CD14-positive monocyte (primary cell): ENCODE measurements around the gene GPR3. TPM values are rescaled to one million over a fixed set of nuclear protein-coding genes. Genes with fewer than 3 reads are reported as not detected.
A peak's percentile ranks its signal among the peaks of the same experiment; 100 is the strongest.

ENCODE experiments used
- DNase-seq, 3 donors: peaks; one replicate each; pipeline ENCODE4 v3.0.0-alpha.2; 2011 to 2022
- H2AFZ ChIP-seq: 2 replicates; pipeline ENCODE4 v1.6.0; 2012; ENCODE audit warnings: mild to moderate bottlenecking, low read depth, low read length, inconsistent platforms; ENCODE audit not compliant: insufficient read depth, poor library complexity, severe bottlenecking
- H3K27ac ChIP-seq, 2 donors: 1 replicate in 1 of 2; 2 replicates in 1 of 2; pipeline ENCODE4 v1.5.1; 2012 to 2013; ENCODE audit warnings: low read length in 2 of 2, control low read depth in 1 of 2, inconsistent platforms in 1 of 2, low read depth in 1 of 2, mild to moderate bottlenecking in 1 of 2
- H3K27me3 ChIP-seq, 2 donors: one replicate each; pipeline versions ENCODE4 v1.6.0 to v1.6.1; 2011 to 2013; ENCODE audit warnings: low read length in 2 of 2; ENCODE audit not compliant: control insufficient read depth in 2 of 2, insufficient read depth in 2 of 2
- H3K36me3 ChIP-seq, 2 donors: replicated peaks in 1 of 2; 1 replicate in 1 of 2; 2 replicates in 1 of 2; pipeline versions ENCODE4 v1.5.1 to v1.6.1; 2012 to 2013; ENCODE audit warnings: low read length in 2 of 2, control low read depth in 1 of 2, inconsistent platforms in 1 of 2, mild to moderate bottlenecking in 1 of 2; ENCODE audit not compliant: insufficient read depth in 2 of 2, control insufficient read depth in 1 of 2
- H3K4me1 ChIP-seq, 2 donors: 1 replicate in 1 of 2; 2 replicates in 1 of 2; pipeline versions ENCODE4 v1.5.1 to v1.6.1; 2012 to 2013; ENCODE audit warnings: low read length in 2 of 2, control low read depth in 1 of 2, inconsistent platforms in 1 of 2, mild to moderate bottlenecking in 1 of 2, moderate library complexity in 1 of 2; ENCODE audit not compliant: insufficient read depth in 2 of 2, control insufficient read depth in 1 of 2
- H3K4me2 ChIP-seq: replicated peaks from 2 replicates; pipeline ENCODE3; 2012; ENCODE audit warnings: low read length, moderate library complexity, mild to moderate bottlenecking; ENCODE audit not compliant: poor library complexity, severe bottlenecking; ENCODE audit errors: extremely low read depth
- H3K4me3 ChIP-seq, 3 experiments: fragments of 200-600 bp in 1 of 3; sonication (generic) in 1 of 3; replicated peaks in 1 of 3; 1 replicate in 2 of 3; 2 replicates in 1 of 3; pipeline ENCODE4 v1.5.1; 2011 to 2013; ENCODE audit warnings: low read length in 3 of 3, mild to moderate bottlenecking in 3 of 3, control low read depth in 2 of 3, low read depth in 2 of 3, inconsistent platforms in 1 of 3, moderate library complexity in 1 of 3
- H3K79me2 ChIP-seq: 2 replicates; pipeline ENCODE4 v1.6.0; 2012; ENCODE audit warnings: mild to moderate bottlenecking, control low read depth, inconsistent platforms, low read length, moderate library complexity; ENCODE audit not compliant: insufficient read depth
- H3K9ac ChIP-seq: 2 replicates; pipeline ENCODE4 v1.6.0; 2017; ENCODE audit warnings: low read length, mild to moderate bottlenecking; ENCODE audit not compliant: insufficient read depth, poor library complexity, severe bottlenecking
- H3K9me3 ChIP-seq, 2 donors: replicated peaks in 1 of 2; 1 replicate in 1 of 2; 2 replicates in 1 of 2; pipeline versions ENCODE4 v1.5.1 to v1.6.1; 2012 to 2013; ENCODE audit warnings: low read length in 2 of 2, control low read depth in 1 of 2; ENCODE audit not compliant: control insufficient read depth in 1 of 2, insufficient read depth in 1 of 2
- H4K20me1 ChIP-seq: 2 replicates; pipeline ENCODE4 v1.6.0; 2012; ENCODE audit warnings: mild to moderate bottlenecking, low read length, control low read depth, moderate library complexity; ENCODE audit not compliant: insufficient read depth
- H3K27ac Mint-ChIP-seq, 7 donors: one replicate each; pipeline ENCODE4 v1.8.0; 2020; ENCODE audit warnings: mild to moderate bottlenecking in 7 of 7, mixed read lengths in 7 of 7, moderate library complexity in 6 of 7, inconsistent platforms in 2 of 7
- H3K27me3 Mint-ChIP-seq, 3 donors: one replicate each; pipeline ENCODE4 v1.8.0; 2021 to 2022; ENCODE audit warnings: low read depth in 3 of 3, mild to moderate bottlenecking in 3 of 3, mixed read lengths in 3 of 3, moderate library complexity in 3 of 3, inconsistent platforms in 1 of 3
- H3K36me3 Mint-ChIP-seq, 2 donors: one replicate each; pipeline ENCODE4 v1.8.0; 2020; ENCODE audit warnings: mixed read lengths in 2 of 2, inconsistent platforms in 1 of 2, mild to moderate bottlenecking in 1 of 2
- H3K4me1 Mint-ChIP-seq: one replicate; pipeline ENCODE4 v1.8.0; 2020; ENCODE audit warnings: mild to moderate bottlenecking, mixed read lengths
- H3K4me3 Mint-ChIP-seq, 2 donors: one replicate each; pipeline ENCODE4 v1.8.0; 2020; ENCODE audit warnings: mild to moderate bottlenecking in 2 of 2, mixed read lengths in 2 of 2, moderate library complexity in 1 of 2
- H3K9me3 Mint-ChIP-seq, 7 donors: one replicate each; pipeline ENCODE4 v1.8.0; 2020 to 2022; ENCODE audit warnings: mixed read lengths in 7 of 7, mild to moderate bottlenecking in 6 of 7, moderate library complexity in 6 of 7, inconsistent platforms in 2 of 7
- WGBS: methylation state at CpG from one replicate; pipeline ENCODE4 v1.1.5; 2013; ENCODE audit warnings: missing lambda C conversion rate; ENCODE audit not compliant: insufficient coverage; 5-methylcytosine and 5-hydroxymethylcytosine counted together
- intact Hi-C, 2 donors: fragments of 100-400 bp; cut with micrococcal nuclease; formaldehyde crosslinking; loops; one replicate each; pipeline versions ENCODE4 v1.15.0 to v1.15.1; 2023
- polyA plus RNA-seq, 3 donors: library from polyadenylated mRNA; depleted of rRNA in 1 of 3; unstranded in 2 of 3; stranded (reverse) in 1 of 3; fragments of 300-500 nt in 2 of 3; fragments of >200 nt in 1 of 3; fragmentation: Illumina TruSeq in 2 of 3; gene quantifications; 1 replicate in 2 of 3; 2 replicates in 1 of 3; pipeline ENCODE4 v1.2.3, GENCODE V29; 2012 to 2021
- TF ChIP-seq, protein P1 (sequence below): fragments of 200-600 bp; IDR thresholded peaks from one replicate; pipeline ENCODE4 v1.8.0; 2022; ENCODE audit warnings: antibody characterized with exemption, mild to moderate bottlenecking

GPR3 gene
- polyA plus RNA-seq, 3 donors, result 0.26 to 2.7 TPM; not detected in 1

DNA sequence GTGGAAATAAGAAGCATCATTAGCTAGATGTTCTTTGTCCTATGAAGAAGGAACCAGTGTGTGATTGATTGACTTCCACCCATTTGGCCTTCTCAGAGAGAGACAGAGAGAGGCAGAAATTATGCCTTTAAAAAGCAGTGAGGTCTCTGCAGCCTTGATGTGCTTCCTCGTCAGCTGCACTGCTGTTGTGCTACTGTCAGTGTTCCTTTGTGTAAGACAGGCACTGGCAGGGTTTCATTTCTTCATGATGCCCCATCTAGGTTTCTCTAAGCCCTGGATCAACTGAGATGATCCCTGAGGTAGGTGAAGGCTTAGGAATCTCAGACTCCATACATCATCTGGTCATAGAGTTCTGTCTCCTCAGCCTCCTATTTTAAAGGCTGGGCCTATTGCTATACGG is 34.9 kb downstream of the GPR3 start:
- no CpG with 5 or more reads among the region's 2 CpGs for WGBS
- peaks cover 56% of the 10 kb centered on the region for H4K20me1 ChIP-seq
- peaks cover 37 to 47% of the 10 kb centered on the region in 2 donors for H3K36me3 Mint-ChIP-seq
- peaks cover 100% of the 10 kb centered on the region for H3K79me2 ChIP-seq
- H3K27ac ChIP-seq, result peak overlapping the region; percentile 35 to 85
- no peaks in the 10 kb centered on the region for H3K27me3 ChIP-seq
- peaks cover 77% of the 10 kb centered on the region for H3K4me1 Mint-ChIP-seq
- peak overlapping the region in 1 of 3 experiments; percentile 66 for H3K4me3 ChIP-seq
- H3K4me3 Mint-ChIP-seq, result peak overlapping the region in 1 of 2 donors; percentile 89
- DNase-seq, result peak in 2 of 3 donors; percentile 24 to 40
- peaks cover 69 to 70% of the 10 kb centered on the region in 2 donors for H3K4me1 ChIP-seq
- H3K9me3 ChIP-seq, result no peaks in the 10 kb centered on the region
- H3K9me3 Mint-ChIP-seq, result no peaks in the 10 kb centered on the region
- H3K36me3 ChIP-seq, result peaks cover 17 to 37% of the 10 kb centered on the region in 2 donors
- peak overlapping the region; percentile 84 for H3K4me2 ChIP-seq
- H3K27ac Mint-ChIP-seq, result peak overlapping the region; percentile 52 to 96 (median 93)
- peaks cover 0 to 1% (median 0%) of the 10 kb centered on the region in 3 donors for H3K27me3 Mint-ChIP-seq
- TF ChIP-seq, protein P1, sequence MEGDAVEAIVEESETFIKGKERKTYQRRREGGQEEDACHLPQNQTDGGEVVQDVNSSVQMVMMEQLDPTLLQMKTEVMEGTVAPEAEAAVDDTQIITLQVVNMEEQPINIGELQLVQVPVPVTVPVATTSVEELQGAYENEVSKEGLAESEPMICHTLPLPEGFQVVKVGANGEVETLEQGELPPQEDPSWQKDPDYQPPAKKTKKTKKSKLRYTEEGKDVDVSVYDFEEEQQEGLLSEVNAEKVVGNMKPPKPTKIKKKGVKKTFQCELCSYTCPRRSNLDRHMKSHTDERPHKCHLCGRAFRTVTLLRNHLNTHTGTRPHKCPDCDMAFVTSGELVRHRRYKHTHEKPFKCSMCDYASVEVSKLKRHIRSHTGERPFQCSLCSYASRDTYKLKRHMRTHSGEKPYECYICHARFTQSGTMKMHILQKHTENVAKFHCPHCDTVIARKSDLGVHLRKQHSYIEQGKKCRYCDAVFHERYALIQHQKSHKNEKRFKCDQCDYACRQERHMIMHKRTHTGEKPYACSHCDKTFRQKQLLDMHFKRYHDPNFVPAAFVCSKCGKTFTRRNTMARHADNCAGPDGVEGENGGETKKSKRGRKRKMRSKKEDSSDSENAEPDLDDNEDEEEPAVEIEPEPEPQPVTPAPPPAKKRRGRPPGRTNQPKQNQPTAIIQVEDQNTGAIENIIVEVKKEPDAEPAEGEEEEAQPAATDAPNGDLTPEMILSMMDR, result no peak
- intact Hi-C loops, result loop anchor here in 1 of 2 donors (10.0 kb wide), 1 partner anchor 47 kb away; no protein-coding TSS in a partner anchor
- H2AFZ ChIP-seq, result no peak overlapping the region
- H3K9ac ChIP-seq, result peak overlapping the region; percentile 19

GRCh38 chr1:27427816-27428315 is 35.4 kb downstream of the GPR3 start:
- Histone ChIP-seq H3K27me3 (no peaks in the 10 kb centered on the region), H3K27ac (peak overlapping the region; percentile 80 to 85), H3K9ac (peak overlapping the region; percentile 52), H3K4me3 (peak overlapping the region in 2 of 3 experiments; percentile 1 to 66), H3K36me3 (peaks cover 17 to 37% of the 10 kb centered on the region in 2 donors), H4K20me1 (peaks cover 50% of the 10 kb centered on the region), H2AFZ (no peak overlapping the region), H3K4me2 (peak overlapping the region; percentile 84), H3K79me2 (peaks cover 100% of the 10 kb centered on the region), H3K9me3 (no peaks in the 10 kb centered on the region), H3K4me1 (peaks cover 70% of the 10 kb centered on the region in 2 donors)
- no peak for DNase-seq
- Mint-ChIP-seq H3K36me3 (peaks cover 37 to 42% of the 10 kb centered on the region in 2 donors), H3K9me3 (no peaks in the 10 kb centered on the region), H3K27ac (peak overlapping the region; percentile 91 to 96 (median 93)), H3K27me3 (peaks cover 0 to 1% (median 0%) of the 10 kb centered on the region in 3 donors), H3K4me3 (peak overlapping the region; percentile 80 to 89), H3K4me1 (peaks cover 73% of the 10 kb centered on the region)
- WGBS, result 0% methylated on average over 1 of the region's 2 CpGs
- TF ChIP-seq, protein P1, result no peak
- intact Hi-C loops, result loop anchor here in 1 of 2 donors (10.0 kb wide), 1 partner anchor 47 kb away; no protein-coding TSS in a partner anchor
